Embryonic facial prominence (tissue), 1 donor: Measurements from ENCODE around the gene TGFBRAP1.
A peak's percentile ranks its signal among the peaks of the same experiment; 100 is the strongest.

Experiments used
- DNase-seq: peaks from one replicate; pipeline ENCODE4 v3.0.0-alpha.2; 2016; ENCODE audit errors: extremely low spot score

TGFBRAP1 gene

GRCh38 chr2:105237045-105237765 is 92.3 kb downstream of the TGFBRAP1 start:
- no peak for DNase-seq

DNA sequence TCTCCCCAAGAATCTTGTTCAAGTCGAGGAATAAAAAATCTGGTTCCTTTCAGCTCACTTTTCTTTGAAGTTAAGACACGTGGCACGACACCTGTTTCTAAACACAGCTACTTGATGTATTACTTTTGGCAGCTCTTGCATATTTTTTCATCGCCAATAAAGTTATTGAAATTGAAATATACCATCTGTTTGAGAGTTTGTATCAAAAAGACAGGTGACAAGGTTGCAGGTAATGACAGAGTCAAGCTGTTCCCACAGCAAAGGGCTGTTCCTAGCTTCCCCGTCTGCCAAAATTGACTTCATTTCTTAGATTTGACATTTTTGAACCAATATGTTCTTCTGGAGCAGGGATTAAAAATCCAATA is 93.5 kb downstream of the TGFBRAP1 start:
- DNase-seq = no peak

DNA sequence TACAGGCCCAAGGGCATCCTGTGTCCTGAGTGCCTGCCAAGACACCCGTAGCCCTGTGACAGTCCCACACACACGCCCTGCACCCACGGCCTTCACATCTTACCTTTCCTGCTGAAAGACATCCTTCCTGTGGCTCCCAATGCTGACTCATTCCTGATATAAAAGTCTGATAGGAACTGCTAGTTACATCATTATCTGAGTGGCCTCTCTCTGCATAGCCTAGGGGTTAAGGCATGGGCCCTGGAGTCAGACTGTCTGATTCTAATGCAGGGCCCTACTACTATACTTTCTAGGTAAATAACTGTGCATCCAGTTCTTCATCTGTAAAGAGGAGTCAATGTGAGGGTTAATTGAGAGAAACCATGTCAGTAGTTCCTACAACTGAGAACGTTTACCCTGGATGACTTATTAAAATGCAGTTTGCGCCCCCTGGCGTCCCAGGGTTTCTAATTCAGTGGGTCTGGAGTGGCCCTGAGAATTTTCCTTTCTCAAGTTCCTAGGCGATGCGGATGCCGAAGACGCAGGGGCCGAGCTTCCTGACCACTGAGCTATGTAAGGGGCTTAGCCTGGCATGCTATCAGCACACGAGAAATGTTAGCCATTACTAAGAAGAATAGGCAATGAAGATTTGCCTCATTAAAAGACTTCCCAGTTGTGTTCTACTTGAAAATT is 94.0 kb downstream of the TGFBRAP1 start:
- peak; percentile 23 for DNase-seq

DNA sequence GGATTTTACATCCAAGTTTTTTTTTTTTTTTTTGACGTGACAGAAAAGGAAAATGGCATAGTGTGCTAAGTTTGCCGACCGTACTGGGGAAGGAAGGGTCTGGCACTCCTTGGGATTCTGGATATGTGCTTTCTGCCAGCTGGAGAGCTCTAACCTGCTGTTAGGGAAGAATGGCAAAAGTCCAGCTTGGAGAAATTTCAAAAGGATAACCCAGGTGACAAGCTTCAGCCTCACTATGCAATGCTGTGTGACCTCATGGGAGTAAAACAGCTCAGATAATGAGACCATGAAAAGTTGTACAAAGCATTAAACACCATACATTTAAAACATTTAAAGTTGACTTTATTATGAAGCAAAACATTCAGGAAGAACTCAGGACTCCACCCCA is 98.3 kb downstream of the TGFBRAP1 start:
- DNase-seq = no peak

- DNase-seq = no peak
Measured at GRCh38 chr2:105224444-105224843, 105.1 kb downstream of the TGFBRAP1 start.

DNA sequence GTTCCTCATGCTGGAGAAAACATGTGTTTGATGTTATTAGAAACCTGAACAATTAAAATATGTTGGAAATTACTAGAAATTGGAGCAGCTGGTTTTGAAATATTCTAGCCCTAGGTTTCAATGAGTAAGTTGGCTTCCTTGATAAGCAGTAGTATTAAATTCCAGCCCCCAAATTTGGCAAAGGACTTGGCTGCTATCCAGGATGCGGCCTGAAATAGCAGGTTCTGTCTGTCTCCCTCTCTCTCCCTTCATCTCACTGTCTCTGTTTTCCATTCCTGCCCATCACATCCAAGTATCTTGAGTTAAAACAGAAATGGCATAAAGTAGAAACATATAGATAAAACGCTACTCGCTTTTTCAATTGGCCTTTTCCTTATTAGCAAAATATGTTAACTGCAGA is 108.9 kb downstream of the TGFBRAP1 start:
- peak; percentile 23 for DNase-seq

- no peak for DNase-seq
Measured at GRCh38 chr2:105215586-105216192, 113.8 kb downstream of the TGFBRAP1 start.
